Panc1 (cell line): ENCODE data around the gene EMILIN2. TPM values are rescaled to one million over a fixed set of nuclear protein-coding genes. Genes with fewer than 3 reads are reported as not detected.

Source experiments
- ATAC-seq: fragments of 200-7000 bp; cut with Tn5 transposase; 2 replicates; pipeline ENCODE4 v1.9.1; 2020; ENCODE audit warnings: mild to moderate bottlenecking, moderate library complexity
- BruUV-seq: library from RNA; stranded (reverse); fragments of 400-500 nt; replicated peaks from 2 replicates; lab custom pipeline; 2021; lab: Mats Ljungman, UMichigan
- CTCF ChIA-PET: fragments of 300-600 bp; sonication (Branson Sonifier 250); formaldehyde crosslinking; loops from one replicate; lab custom pipeline; 2022; ENCODE audit warnings: antibody characterized with exemption; lab: Charles Lee
- POLR2A ChIA-PET: fragments of 300-600 bp; sonication (Branson Sonifier 250); formaldehyde crosslinking; loops from one replicate; lab custom pipeline; 2022; ENCODE audit warnings: antibody characterized with exemption; lab: Charles Lee
- DNase-seq: peaks from one replicate; pipeline ENCODE4 v3.0.0-alpha.2; 2010; ENCODE audit warnings: low read depth, low spot score
- H3K27ac ChIP-seq: 2 replicates; pipeline ENCODE4 v1.5.1; 2011; ENCODE audit warnings: mild to moderate bottlenecking, low read length, inconsistent platforms
- H3K27me3 ChIP-seq: fragments of 200-500 bp; sonication (Bioruptor generic); 2 replicates; pipeline ENCODE4 v1.6.0; 2014; ENCODE audit warnings: low read length, inconsistent platforms; ENCODE audit not compliant: control insufficient read depth, insufficient read depth
- H3K36me3 ChIP-seq: fragments of 200-500 bp; sonication (Bioruptor generic); 2 replicates; pipeline ENCODE4 v1.5.1; 2014; ENCODE audit warnings: inconsistent platforms, mild to moderate bottlenecking, low read length, moderate library complexity; ENCODE audit not compliant: control insufficient read depth, insufficient read depth
- H3K4me1 ChIP-seq: 2 replicates; pipeline ENCODE4 v1.5.1; 2011; ENCODE audit warnings: inconsistent platforms, mild to moderate bottlenecking, low read length, moderate library complexity; ENCODE audit not compliant: control insufficient read depth, insufficient read depth
- H3K4me3 ChIP-seq, 2 experiments: 2 replicates each; pipeline ENCODE4 v1.5.1; 2011 to 2012; ENCODE audit warnings: low read depth in 2 of 2, low read length in 2 of 2, mild to moderate bottlenecking in 2 of 2, inconsistent platforms in 1 of 2, moderate library complexity in 1 of 2
- H3K9me3 ChIP-seq: fragments of 200-500 bp; sonication (Bioruptor generic); 2 replicates; pipeline ENCODE4 v1.5.1; 2014; ENCODE audit warnings: low read depth, mild to moderate bottlenecking, inconsistent platforms, low read length, moderate library complexity; ENCODE audit not compliant: control insufficient read depth, insufficient read depth
- POLR2AphosphoS5 ChIP-seq: IDR thresholded peaks from 2 replicates; pipeline ENCODE4 v1.6.1; 2012; ENCODE audit warnings: mild to moderate bottlenecking, low read depth, low read length, moderate library complexity
- SIN3A ChIP-seq: IDR thresholded peaks from 2 replicates; pipeline ENCODE4 v1.6.1; 2012; ENCODE audit warnings: low read depth, mild to moderate bottlenecking, low read length, moderate library complexity, borderline replicate concordance; ENCODE audit not compliant: insufficient read depth
- TCF7L2 ChIP-seq: IDR thresholded peaks from 2 replicates; pipeline ENCODE4 v1.6.1; 2011; ENCODE audit warnings: mild to moderate bottlenecking, low read depth, low read length, inconsistent platforms
- in situ Hi-C: cut with HindIII; loops from 2 replicates; pipeline ENCODE4 v1.10.0; 2016; ENCODE audit warnings: low sequenced_read_pairs, low pct_unique_long_range_greater_than_20kb
- intact Hi-C: fragments of 100-400 bp; cut with micrococcal nuclease; formaldehyde crosslinking; loops from one replicate; pipeline ENCODE4 v1.10.0; 2022; ENCODE audit not compliant: unreplicated experiment
- total RNA-seq: library from RNA; stranded (reverse); gene quantifications from one replicate; pipeline ENCODE4 v1.2.1, GENCODE V29; 2021; ENCODE audit not compliant: unreplicated experiment
- TF ChIP-seq, protein P1 (sequence below), 2 experiments: IDR thresholded peaks; 2 replicates each; pipeline ENCODE4 v1.6.1; 2011 to 2012; ENCODE audit warnings: low read depth in 2 of 2, control low read depth in 1 of 2, low read length in 1 of 2, mild to moderate bottlenecking in 1 of 2, moderate library complexity in 1 of 2; ENCODE audit not compliant: insufficient read depth in 1 of 2
- TF ChIP-seq, protein P2 (sequence below): fragments of 450-650 bp; IDR thresholded peaks from 2 replicates; pipeline ENCODE4 v1.5.1; 2017; ENCODE audit warnings: mild to moderate bottlenecking

EMILIN2 gene
- total RNA-seq, 1 experiment from 2014 or later, result 18.3 TPM

DNA sequence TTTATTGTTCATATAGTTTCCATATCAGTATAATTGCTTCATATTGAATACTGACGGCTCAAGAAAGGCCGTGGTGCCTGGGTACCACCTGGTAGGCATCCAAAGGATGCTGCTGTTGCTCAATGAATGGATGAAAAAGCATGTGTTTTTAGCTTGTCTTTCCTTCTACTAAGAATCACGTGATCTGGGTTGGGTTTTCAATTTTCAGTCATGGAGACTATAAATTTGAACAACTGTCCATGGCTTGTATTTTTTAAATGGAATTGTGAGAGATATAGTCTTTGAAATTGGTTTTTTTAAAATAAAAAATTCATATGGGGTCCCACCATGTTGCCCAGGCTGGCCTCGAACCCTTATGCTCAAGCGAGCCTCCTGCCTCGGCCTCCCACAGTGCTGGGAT, 25.3 kb downstream of the EMILIN2 start:
- ATAC-seq (no peak), DNase-seq (no peak)
- Histone ChIP-seq H3K4me3 (no peak overlapping the region), H3K9me3 (no peaks in the 10 kb centered on the region), H3K4me1 (no peaks in the 10 kb centered on the region), H3K27me3 (no peaks in the 10 kb centered on the region), H3K36me3 (no peaks in the 10 kb centered on the region), H3K27ac (no peak overlapping the region)
- ChIA-PET CTCF (no interaction called here), POLR2A (interaction anchor here (0.7 kb wide), 1 partner anchor 374 kb away, joined by 4 read pairs; no protein-coding TSS in a partner anchor)
- in situ Hi-C loops, result no loop called here
- no peak for TF ChIP-seq TCF7L2
- no peak for TF ChIP-seq SIN3A
- no peak for TF ChIP-seq POLR2AphosphoS5
- TF ChIP-seq, protein P1, sequence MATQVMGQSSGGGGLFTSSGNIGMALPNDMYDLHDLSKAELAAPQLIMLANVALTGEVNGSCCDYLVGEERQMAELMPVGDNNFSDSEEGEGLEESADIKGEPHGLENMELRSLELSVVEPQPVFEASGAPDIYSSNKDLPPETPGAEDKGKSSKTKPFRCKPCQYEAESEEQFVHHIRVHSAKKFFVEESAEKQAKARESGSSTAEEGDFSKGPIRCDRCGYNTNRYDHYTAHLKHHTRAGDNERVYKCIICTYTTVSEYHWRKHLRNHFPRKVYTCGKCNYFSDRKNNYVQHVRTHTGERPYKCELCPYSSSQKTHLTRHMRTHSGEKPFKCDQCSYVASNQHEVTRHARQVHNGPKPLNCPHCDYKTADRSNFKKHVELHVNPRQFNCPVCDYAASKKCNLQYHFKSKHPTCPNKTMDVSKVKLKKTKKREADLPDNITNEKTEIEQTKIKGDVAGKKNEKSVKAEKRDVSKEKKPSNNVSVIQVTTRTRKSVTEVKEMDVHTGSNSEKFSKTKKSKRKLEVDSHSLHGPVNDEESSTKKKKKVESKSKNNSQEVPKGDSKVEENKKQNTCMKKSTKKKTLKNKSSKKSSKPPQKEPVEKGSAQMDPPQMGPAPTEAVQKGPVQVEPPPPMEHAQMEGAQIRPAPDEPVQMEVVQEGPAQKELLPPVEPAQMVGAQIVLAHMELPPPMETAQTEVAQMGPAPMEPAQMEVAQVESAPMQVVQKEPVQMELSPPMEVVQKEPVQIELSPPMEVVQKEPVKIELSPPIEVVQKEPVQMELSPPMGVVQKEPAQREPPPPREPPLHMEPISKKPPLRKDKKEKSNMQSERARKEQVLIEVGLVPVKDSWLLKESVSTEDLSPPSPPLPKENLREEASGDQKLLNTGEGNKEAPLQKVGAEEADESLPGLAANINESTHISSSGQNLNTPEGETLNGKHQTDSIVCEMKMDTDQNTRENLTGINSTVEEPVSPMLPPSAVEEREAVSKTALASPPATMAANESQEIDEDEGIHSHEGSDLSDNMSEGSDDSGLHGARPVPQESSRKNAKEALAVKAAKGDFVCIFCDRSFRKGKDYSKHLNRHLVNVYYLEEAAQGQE (IDR thresholded peaks at IDR 0.05; ENCODE audit: insufficient read depth in 1 of 2, low read depth in 2 of 2, low read length in 1 of 2), result no peak
- TF ChIP-seq, protein P2, sequence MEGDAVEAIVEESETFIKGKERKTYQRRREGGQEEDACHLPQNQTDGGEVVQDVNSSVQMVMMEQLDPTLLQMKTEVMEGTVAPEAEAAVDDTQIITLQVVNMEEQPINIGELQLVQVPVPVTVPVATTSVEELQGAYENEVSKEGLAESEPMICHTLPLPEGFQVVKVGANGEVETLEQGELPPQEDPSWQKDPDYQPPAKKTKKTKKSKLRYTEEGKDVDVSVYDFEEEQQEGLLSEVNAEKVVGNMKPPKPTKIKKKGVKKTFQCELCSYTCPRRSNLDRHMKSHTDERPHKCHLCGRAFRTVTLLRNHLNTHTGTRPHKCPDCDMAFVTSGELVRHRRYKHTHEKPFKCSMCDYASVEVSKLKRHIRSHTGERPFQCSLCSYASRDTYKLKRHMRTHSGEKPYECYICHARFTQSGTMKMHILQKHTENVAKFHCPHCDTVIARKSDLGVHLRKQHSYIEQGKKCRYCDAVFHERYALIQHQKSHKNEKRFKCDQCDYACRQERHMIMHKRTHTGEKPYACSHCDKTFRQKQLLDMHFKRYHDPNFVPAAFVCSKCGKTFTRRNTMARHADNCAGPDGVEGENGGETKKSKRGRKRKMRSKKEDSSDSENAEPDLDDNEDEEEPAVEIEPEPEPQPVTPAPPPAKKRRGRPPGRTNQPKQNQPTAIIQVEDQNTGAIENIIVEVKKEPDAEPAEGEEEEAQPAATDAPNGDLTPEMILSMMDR, result no peak
- BruUV-seq, result no TSS peak
- intact Hi-C loops, result no loop called here

DNA sequence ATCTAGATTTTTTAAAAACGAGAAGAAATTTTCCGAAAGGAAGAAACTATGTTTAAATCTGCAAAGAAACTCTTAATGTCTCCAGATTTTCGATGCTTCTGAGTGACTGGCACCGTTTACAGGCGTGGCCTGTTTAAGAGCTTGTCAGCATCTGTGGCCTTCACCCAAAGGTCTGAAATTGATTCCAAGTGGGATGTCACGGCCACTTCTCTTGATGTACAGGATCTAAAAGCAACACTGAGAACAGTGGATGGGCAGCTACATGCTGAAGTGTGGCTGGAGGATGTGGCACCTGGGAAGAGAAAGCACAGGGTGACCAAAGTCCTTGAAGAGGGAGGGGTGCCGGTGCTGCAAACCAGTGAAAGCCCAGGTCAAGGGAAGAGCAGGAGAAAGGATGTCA, 28.0 kb downstream of the EMILIN2 start:
- intact Hi-C loops (no loop called here), in situ Hi-C loops (no loop called here)
- no TSS peak for BruUV-seq
- ChIA-PET CTCF (interaction anchor here (0.5 kb wide), 1 partner anchor 193 kb away, joined by 4 read pairs; no protein-coding TSS in a partner anchor), POLR2A (no interaction called here)
- H3K27ac ChIP-seq, result no peak overlapping the region
- H3K4me3 ChIP-seq, result no peak overlapping the region
- no peaks in the 10 kb centered on the region for H3K9me3 ChIP-seq
- ATAC-seq, result no peak
- no peaks in the 10 kb centered on the region for H3K36me3 ChIP-seq
- no peaks in the 10 kb centered on the region for H3K4me1 ChIP-seq
- DNase-seq, result no peak
- no peak for TF ChIP-seq TCF7L2
- TF ChIP-seq, protein P1 (IDR thresholded peaks at IDR 0.05; ENCODE audit: insufficient read depth in 1 of 2, low read depth in 2 of 2, low read length in 1 of 2), result no peak
- H3K27me3 ChIP-seq, result no peaks in the 10 kb centered on the region
